ENCODE data around the gene ADH7.

ADH7 gene

GRCh38 chr4:99435154-99435553 is at the start of gene ADH7:
Gene ADH7 (minus strand): TSS chr4:99435342. CDS start chr4:99435233, 109 bp downstream.
- DNase-seq (ENCODE audit: low read depth): no peak

DNA sequence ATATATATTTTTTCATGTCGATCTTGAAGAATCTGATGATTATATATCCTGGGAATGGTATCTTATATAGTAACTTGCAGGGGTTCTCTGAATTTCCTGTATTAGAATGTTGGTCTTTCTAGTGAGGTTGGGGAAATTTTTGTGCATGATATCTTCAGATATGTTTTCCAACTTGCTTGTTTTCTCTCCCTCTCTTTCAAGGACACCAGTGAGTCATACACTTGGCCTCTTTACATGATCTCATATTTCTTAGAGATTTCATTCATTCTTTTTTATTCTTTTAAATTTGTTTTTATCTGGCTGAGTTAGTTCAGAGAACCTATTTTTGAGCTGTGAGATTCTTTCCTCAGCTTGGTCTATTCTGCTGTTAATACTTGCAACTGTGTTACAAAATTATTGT is 48.5 kb upstream of the ADH7 start:
- DNase-seq (ENCODE audit: low read depth): no peak

- DNase-seq (ENCODE audit: low read depth): no peak
Observed at GRCh38 chr4:99473131-99473530, 38.0 kb upstream of the ADH7 start.

DNA sequence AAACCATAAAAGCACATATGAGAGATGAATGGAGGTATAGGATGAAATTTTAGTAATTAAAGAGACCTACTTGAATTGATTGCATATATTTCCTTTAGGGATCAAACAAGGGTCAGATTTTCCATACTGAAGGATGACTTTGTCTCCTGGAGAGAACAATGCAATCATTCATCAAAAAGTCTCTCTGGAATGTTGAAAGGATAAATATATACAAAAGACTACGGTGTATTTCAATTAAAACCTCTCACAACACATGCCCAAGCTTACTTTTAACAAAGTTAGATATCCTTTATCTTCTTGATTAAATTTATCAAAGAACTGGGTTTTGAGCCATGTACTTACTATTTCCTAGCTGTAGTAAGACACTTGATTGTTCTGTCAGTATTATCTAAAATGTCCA is 36.8 kb upstream of the ADH7 start:
- DNase-seq (ENCODE audit: low read depth): no peak

DNA sequence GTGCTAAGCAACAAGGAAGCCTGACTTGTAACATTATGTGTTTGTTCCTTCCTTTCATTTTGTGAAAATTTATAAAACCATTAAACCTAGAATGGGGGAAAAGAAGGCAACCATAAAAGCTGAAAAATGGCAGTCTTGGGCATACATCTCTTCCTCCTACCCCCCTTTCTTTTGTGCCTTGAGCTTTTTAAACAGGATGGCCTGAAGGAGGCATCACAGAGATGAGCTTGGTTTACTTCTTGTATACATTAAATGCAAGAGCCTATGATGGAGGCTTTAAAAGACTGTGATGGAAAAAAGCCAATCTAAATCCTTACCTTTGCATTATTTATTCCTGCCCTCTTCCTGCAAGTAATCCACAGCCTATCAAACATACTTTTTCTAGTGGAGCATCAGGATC is 36.2 kb upstream of the ADH7 start:
- no peak for DNase-seq (ENCODE audit: low read depth)

DNA sequence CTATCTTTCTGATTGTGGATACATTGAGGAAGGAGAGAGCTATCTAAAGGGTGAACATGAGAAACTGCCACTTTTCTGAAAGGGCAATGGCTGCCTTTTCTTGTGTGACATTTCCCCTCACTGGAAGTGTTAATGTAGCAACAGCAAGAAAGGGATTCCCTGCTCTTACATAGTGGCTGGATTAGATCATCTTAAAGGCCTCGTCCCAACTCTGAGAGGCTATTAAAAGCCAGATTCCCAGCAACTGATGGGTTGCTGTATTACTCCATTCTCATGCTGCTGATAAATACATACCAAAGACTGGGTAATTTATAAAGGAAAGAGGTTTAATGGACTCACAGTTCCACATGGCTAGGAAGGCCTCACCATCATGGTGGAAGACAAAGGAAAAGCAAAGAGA is 33.7 kb upstream of the ADH7 start:
- no peak for DNase-seq (ENCODE audit: low read depth)

GRCh38 chr4:99467887-99468286 is 32.7 kb upstream of the ADH7 start:
- no peak for DNase-seq (ENCODE audit: low read depth)

DNA sequence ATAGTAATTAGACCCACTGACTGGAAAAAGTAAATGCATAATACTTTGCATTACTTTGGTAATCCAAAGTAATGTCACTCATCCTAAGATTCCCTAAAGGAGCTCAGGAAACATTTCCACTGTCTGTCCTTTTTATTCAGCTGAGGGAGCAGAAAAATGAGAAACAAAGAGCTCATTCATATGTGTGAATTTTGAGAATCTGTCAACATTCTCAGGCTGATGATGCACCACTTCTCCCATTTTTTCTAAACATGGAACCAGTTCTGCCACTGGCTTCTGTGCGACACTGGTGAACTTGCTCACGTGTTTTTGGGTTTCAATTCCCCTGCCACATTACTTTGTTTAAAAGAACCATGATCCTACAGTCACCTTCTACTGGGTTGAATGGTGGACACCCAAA is 28.4 kb upstream of the ADH7 start:
- no peak for DNase-seq (ENCODE audit: low read depth)

- peak; percentile 15 for DNase-seq (ENCODE audit: low read depth)
Observed at GRCh38 chr4:99462875-99463464, 27.8 kb upstream of the ADH7 start.

DNA sequence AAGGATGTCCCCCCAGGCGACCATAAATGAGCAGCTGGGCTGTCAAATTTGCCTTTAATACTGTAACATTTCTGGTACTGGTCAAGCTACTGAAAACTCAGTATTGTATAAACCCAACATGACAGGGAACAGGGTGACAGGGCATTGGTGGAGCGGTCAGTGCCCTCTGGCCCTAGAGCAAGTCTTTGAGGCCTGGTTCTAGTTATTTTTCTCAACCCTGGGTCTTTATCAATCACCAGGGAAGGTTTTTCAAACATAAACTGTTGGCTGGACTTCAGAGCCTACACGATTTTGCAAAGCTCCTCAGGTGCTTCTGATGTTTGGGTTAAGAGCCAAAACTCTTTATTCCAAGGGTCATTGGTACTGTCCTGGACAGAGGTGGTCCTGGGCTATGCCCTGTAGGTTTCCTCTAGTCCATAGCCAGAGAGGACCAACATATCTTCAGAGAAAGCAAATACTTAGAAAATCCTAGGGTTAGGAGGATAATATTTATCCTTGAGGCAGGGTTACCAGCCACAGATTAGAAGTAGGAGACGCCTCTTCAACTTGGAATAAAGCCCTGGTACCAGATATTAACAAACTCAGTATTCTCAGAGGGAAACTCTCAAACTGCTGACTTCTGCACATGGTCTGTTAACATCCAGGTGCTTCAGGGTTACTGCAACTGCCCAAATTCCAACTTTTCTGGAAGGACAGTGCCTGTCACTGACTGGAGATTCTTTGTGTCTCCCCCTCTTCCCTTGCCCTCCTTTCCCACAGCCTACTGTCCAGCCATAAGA is 26.7 kb upstream of the ADH7 start:
- no peak for DNase-seq (ENCODE audit: low read depth)

DNA sequence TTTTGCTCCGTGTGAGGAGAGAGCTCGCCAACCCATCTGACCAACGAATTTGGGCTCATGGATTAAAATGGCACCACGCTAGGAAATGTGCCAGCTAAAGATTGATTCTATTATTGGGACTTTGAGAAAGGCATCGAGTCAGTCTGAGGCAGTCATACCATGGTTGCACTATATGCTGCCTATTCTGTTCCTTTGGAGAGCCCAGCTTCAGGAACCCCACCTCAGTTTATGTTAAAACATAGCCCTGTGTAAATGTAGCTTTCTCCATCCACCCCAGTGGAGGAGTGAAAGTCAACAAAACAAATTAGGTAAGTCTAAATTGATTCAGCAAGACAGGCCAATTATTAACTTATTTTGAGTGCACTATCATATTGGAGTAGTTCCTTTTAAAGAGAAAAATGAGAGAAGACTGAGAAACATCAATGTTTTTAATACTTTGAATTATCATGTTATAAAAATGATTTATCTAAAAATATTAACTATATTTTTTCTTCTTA is 24.5 kb upstream of the ADH7 start:
- no peak for DNase-seq (ENCODE audit: low read depth)

DNA sequence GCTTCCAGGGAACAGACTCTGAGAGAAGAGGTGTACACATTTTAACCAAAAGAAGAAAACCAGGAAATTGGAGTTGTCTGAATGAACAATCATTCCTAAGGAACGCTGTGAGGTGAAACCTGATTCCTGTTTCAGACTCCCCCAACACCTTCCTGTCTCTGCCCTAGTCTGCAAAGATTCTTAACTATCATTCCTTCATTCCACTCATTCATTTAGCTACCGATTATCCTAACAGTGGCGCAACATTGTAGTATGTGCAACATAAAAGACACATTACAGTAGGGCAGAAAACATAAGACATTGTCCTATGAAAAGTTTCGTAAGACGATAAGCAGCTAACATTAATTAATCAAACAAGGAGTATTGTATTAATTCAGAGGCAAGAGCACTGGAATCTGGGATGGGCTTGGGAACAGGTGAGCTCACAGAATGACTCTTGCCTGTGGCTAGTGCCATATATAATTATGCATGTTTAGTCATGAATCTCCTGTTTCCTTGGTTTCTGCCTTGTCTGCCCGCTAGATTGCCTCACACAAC is 23.8 kb upstream of the ADH7 start:
- no peak for DNase-seq (ENCODE audit: low read depth)

- no peak for DNase-seq (ENCODE audit: low read depth)
Observed at GRCh38 chr4:99457676-99458075, 22.5 kb upstream of the ADH7 start.

- DNase-seq (ENCODE audit: low read depth): no peak
Observed at GRCh38 chr4:99457270-99457669, 22.1 kb upstream of the ADH7 start.

GRCh38 chr4:99447513-99447912 is 12.4 kb upstream of the ADH7 start:
- no peak for DNase-seq (ENCODE audit: low read depth)

GRCh38 chr4:99447079-99447478 is 11.9 kb upstream of the ADH7 start:
- no peak for DNase-seq (ENCODE audit: low read depth)

- no peak for DNase-seq (ENCODE audit: low read depth)
Observed at GRCh38 chr4:99438405-99438780, 3.3 kb upstream of the ADH7 start.

DNA sequence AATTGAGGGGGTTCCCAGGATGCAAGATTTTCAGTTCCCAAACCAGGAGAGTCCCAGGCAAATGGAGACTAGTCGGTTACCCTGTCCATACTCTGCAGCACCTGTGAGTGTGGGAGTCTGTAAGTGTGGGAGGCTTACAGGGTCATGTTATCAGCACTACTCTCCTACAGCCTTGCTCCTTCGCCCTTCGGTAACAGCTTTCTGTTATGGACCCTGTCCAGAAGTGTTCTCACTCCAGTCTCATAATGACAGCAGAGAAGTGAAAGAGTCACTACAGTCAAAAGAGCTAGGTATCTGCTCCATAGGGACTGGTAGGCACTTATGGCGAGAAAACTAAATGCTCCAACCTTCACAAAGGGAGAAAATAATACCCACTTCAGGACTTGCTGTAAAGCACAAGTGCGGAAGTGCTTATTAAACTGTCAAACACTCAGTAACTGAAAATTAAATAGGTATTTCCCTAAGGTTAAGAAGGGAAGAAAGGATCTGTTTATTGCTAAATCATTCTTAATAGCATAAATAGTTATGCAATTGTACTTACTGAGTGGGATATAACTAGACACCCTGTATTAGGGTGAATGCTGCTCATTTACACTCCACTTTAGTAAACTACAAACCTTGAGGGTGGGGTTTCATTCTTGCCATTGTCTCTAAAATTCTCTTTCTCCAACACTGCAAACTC is 2.7 kb upstream of the ADH7 start:
- DNase-seq (ENCODE audit: low read depth): no peak

DNA sequence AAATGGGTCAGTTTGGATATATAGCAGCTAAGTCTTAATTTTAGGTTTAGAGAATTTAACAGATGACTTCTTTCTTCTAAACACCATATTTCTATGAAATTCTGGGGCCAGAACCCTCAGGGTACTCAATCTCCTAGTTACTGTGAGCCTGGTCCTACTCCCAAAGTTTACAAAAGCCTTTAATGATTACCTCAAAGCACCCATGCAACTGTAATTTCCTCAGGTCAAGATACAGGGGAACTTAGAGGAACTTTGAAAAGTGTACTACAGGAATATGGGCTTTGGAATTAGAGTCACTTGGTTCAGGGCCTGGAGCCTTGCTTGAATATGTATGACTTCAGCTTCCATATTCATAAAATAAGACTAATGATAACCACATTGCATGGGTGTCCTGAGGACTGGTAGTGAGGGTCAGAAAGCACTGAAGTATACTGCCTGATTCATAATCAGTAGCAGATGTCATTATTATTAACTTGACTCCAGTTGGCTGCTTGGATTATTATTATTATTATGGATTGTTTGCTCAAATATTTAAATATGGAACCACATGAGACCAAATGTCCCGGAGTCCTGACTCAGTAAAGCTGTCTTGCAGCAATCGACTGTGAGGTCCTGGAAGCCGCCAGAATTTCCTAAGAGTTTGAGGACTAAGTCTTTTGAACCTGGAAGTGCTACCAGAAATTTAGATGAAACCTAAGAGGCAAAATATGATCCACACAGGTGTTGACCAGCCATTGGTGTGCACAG is 2.0 kb upstream of the ADH7 start:
- DNase-seq (ENCODE audit: low read depth): no peak

DNA sequence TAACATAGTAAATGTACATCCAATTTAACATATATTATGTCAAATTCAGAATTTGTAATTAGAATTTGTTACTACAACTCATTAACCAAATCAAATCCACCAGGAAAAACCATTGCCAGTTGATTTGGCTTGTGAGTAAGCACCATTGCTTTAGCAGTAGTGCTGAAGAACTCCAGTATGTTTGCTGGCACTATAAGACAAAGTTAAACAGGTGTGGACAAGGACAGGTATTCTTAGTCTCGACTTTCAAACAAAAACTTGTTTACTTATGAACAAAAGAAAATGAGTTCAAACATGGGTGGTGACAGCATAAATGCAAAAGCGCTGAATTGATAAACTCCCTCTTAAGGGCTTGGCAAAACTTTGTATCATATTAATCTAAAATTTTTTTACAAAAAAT is 1.3 kb upstream of the ADH7 start:
- no peak for DNase-seq (ENCODE audit: low read depth)

DNA sequence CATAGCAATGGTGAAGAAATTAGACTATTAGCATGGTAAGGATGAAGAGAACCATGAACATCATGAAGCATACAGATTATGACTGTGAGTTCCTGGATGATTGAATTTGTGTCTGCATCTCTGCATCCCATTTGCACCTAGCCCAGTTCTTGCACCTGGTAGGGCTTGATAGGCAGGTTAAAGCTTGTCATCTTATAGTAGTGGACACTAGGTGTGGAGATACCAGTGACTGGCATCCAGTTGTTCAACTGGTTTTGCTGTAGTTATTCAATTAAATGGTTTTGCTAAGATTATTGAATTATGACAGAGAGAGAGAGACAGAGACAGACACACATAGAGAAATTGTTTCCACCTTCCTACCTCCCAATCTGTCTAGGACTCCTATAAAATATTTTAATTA is 5.0 kb downstream of the ADH7 start:
- no peak for DNase-seq (ENCODE audit: low read depth)

- no peak for DNase-seq (ENCODE audit: low read depth)
Observed at GRCh38 chr4:99417125-99417524, 18.0 kb downstream of the ADH7 start.
